ENCODE data around the gene APOOL.
"Not testable (repeated sequence)": the region's sequence is repeated elsewhere in the genome, so short reads cannot be mapped to it uniquely, and the experiment has no call there.

GRCh38 chrX:85077247-85077646 is 73.6 kb downstream of the APOOL start:
- not testable (repeated sequence) for TF ChIP-seq KDM1A (IDR thresholded peaks at IDR 0.05); ZNF184 (CRISPR knock-in tag; IDR thresholded peaks at IDR 0.05); CHD2 (IDR thresholded peaks at IDR 0.05; ENCODE audit: low read depth, low read length); ZNF274 (IDR thresholded peaks at IDR 0.05; ENCODE audit: borderline replicate concordance, low read depth, low read length); HDAC2 (IDR thresholded peaks at IDR 0.05); SETDB1 (IDR thresholded peaks at IDR 0.05; ENCODE audit: low read length)
- TF ChIP-seq, protein P1, sequence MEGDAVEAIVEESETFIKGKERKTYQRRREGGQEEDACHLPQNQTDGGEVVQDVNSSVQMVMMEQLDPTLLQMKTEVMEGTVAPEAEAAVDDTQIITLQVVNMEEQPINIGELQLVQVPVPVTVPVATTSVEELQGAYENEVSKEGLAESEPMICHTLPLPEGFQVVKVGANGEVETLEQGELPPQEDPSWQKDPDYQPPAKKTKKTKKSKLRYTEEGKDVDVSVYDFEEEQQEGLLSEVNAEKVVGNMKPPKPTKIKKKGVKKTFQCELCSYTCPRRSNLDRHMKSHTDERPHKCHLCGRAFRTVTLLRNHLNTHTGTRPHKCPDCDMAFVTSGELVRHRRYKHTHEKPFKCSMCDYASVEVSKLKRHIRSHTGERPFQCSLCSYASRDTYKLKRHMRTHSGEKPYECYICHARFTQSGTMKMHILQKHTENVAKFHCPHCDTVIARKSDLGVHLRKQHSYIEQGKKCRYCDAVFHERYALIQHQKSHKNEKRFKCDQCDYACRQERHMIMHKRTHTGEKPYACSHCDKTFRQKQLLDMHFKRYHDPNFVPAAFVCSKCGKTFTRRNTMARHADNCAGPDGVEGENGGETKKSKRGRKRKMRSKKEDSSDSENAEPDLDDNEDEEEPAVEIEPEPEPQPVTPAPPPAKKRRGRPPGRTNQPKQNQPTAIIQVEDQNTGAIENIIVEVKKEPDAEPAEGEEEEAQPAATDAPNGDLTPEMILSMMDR (IDR thresholded peaks at IDR 0.05 in 2 of 3, conservative IDR thresholded peaks at IDR 0.05 in 1 of 3; ENCODE audit: insufficient read depth in 2 of 3, low read depth in 1 of 3, low read length in 3 of 3) = not testable (repeated sequence)
- TF ChIP-seq, protein P2, sequence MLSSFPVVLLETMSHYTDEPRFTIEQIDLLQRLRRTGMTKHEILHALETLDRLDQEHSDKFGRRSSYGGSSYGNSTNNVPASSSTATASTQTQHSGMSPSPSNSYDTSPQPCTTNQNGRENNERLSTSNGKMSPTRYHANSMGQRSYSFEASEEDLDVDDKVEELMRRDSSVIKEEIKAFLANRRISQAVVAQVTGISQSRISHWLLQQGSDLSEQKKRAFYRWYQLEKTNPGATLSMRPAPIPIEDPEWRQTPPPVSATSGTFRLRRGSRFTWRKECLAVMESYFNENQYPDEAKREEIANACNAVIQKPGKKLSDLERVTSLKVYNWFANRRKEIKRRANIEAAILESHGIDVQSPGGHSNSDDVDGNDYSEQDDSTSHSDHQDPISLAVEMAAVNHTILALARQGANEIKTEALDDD (IDR thresholded peaks at IDR 0.05) = not testable (repeated sequence)
